ENCODE measurements around the gene APBA2. TPM values are rescaled to one million over a fixed set of nuclear protein-coding genes. Genes with fewer than 3 reads are reported as not detected.

Gene APBA2
- total and polyA plus RNA-seq, 2 donors from 2014 or later: 1.0 to 6.1 TPM

DNA sequence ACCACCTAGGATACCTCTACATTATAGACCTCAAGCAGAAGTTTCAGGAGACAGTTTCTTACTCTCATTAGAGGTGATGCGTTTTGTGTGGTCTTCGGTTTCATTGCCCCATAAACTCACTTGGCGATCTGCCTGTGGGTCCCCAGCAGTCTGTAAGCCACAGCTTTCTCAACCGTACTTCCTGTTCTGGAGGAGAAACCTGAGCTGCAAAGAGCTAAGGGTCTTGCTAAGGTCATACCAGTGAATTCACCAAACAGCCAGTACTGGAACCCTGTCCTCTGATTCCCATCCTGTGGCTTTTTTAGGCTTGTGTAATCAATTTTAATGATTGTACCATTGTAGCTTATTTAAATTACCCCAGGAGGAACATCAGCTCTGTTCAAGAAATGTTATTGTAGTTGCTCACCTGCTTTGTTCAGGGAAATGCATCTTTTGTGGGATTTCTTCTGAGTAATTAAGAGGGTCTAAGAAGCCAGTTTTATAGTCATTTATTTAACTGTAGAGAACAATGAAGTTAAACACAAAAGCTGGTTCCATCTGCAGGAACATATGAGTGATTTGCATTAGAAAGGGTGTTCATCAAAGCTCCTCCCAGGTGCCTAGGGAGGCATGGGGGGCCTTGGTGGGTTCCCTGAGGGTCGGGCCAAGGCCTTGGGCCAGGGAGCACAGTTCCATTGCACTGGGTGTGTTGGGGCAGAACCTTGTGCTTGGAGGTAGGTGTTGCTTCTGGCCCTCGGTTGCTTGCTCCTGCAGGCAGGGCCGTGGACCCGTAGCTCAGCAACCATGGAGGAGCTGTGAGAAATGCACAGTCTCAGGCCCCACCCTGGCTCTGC, 69.6 kb downstream of the APBA2 start:
- peaks cover 0 to 5% (median 0%) of the 10 kb centered on the region in 3 donors for H3K4me1 ChIP-seq (ENCODE audit: control insufficient read depth in 2 of 3, insufficient read depth in 2 of 3, low read depth in 1 of 3, low read length in 3 of 3)
- no peak overlapping the region for H3K27ac ChIP-seq (ENCODE audit: low read depth in 2 of 2, low read length in 2 of 2)
- intact Hi-C loops (cut with DNase I): no loop called here
- DNase-seq (peak in 4 of 5 donors; percentile 68 to 93 (median 88)), FAIRE-seq (no peak)
- H3K9ac ChIP-seq (ENCODE audit: low read length in 3 of 3): no peak overlapping the region
- H3K9me3 ChIP-seq (ENCODE audit: control insufficient read depth in 2 of 3, insufficient read depth in 1 of 3, low read length in 3 of 3): no peaks in the 10 kb centered on the region
- H3K27me3 ChIP-seq (ENCODE audit: control insufficient read depth, insufficient read depth, low read length): no peaks in the 10 kb centered on the region
- no peak overlapping the region for H3K4me3 ChIP-seq (ENCODE audit: low read length in 3 of 3)
- TF ChIP-seq, protein P1, sequence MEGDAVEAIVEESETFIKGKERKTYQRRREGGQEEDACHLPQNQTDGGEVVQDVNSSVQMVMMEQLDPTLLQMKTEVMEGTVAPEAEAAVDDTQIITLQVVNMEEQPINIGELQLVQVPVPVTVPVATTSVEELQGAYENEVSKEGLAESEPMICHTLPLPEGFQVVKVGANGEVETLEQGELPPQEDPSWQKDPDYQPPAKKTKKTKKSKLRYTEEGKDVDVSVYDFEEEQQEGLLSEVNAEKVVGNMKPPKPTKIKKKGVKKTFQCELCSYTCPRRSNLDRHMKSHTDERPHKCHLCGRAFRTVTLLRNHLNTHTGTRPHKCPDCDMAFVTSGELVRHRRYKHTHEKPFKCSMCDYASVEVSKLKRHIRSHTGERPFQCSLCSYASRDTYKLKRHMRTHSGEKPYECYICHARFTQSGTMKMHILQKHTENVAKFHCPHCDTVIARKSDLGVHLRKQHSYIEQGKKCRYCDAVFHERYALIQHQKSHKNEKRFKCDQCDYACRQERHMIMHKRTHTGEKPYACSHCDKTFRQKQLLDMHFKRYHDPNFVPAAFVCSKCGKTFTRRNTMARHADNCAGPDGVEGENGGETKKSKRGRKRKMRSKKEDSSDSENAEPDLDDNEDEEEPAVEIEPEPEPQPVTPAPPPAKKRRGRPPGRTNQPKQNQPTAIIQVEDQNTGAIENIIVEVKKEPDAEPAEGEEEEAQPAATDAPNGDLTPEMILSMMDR (IDR thresholded peaks at IDR 0.05; ENCODE audit: borderline replicate concordance, extremely low read depth, insufficient read depth): no peak
- no peaks in the 10 kb centered on the region for H3K36me3 ChIP-seq (ENCODE audit: control insufficient read depth in 2 of 3, insufficient read depth in 3 of 3, low read length in 3 of 3)

DNA sequence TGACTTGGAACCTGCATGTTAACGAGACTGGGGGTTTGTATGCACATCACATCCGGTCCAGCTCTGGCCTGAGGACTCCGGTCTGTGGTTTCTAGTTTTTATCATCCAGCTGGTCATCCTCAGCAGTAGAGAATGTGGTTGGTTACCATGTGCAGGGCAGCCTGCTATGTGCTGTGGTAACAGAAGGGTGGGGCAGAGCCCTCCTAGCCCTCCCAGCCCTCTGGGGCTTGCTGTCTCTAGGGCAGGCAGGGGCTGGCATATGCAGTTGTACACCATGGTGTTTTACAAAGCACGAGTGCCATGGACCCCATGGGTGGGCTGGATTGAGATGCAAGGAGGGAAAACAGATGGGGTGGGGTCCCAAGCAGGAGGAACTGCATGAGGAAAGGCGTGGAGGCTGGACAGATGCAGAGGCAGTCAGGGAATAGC, 70.2 kb downstream of the APBA2 start:
- no peaks in the 10 kb centered on the region for H3K36me3 ChIP-seq (ENCODE audit: control insufficient read depth in 2 of 3, insufficient read depth in 3 of 3, low read length in 3 of 3)
- H3K4me1 ChIP-seq (ENCODE audit: control insufficient read depth in 2 of 3, insufficient read depth in 2 of 3, low read depth in 1 of 3, low read length in 3 of 3): peaks cover 0 to 5% (median 0%) of the 10 kb centered on the region in 3 donors
- no peaks in the 10 kb centered on the region for H3K27me3 ChIP-seq (ENCODE audit: control insufficient read depth, insufficient read depth, low read length)
- no peak overlapping the region for H3K27ac ChIP-seq (ENCODE audit: low read depth in 2 of 2, low read length in 2 of 2)
- TF ChIP-seq, protein P1 (IDR thresholded peaks at IDR 0.05; ENCODE audit: borderline replicate concordance, extremely low read depth, insufficient read depth): no peak
- DNase-seq: peak in 1 of 5 donors; percentile 46
- H3K9me3 ChIP-seq (ENCODE audit: control insufficient read depth in 2 of 3, insufficient read depth in 1 of 3, low read length in 3 of 3): no peaks in the 10 kb centered on the region
- intact Hi-C loops (cut with DNase I): no loop called here
- no peak overlapping the region for H3K4me3 ChIP-seq (ENCODE audit: low read length in 3 of 3)
- FAIRE-seq: no peak
- no peak overlapping the region for H3K9ac ChIP-seq (ENCODE audit: low read length in 3 of 3)

DNA sequence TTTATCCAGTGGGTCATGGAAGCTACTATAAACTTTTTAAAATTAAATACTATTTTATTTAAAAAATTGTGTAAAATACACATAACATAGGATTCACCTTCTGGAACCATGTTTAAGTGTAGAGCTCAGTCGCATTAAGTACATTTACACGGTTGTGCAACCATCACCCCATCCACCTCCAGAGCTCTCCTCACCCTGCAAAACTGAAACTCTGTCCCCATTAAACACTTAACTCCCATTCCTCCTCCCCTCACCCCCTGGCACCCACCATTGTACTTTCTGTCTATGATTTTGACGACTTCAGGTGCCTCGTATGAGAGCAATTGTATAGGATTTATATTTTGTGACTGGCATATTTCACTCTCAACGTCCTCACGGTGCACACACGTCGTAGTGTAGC, 70.7 kb downstream of the APBA2 start:
- no peak for DNase-seq
- no peaks in the 10 kb centered on the region for H3K27me3 ChIP-seq (ENCODE audit: control insufficient read depth, insufficient read depth, low read length)
- no peaks in the 10 kb centered on the region for H3K36me3 ChIP-seq (ENCODE audit: control insufficient read depth in 2 of 3, insufficient read depth in 3 of 3, low read length in 3 of 3)
- no peak overlapping the region for H3K9ac ChIP-seq (ENCODE audit: low read length in 3 of 3)
- H3K4me1 ChIP-seq (ENCODE audit: control insufficient read depth in 2 of 3, insufficient read depth in 2 of 3, low read depth in 1 of 3, low read length in 3 of 3): peaks cover 0 to 5% (median 0%) of the 10 kb centered on the region in 3 donors
- TF ChIP-seq, protein P1 (IDR thresholded peaks at IDR 0.05; ENCODE audit: borderline replicate concordance, extremely low read depth, insufficient read depth): no peak
- intact Hi-C loops (cut with DNase I): no loop called here
- H3K9me3 ChIP-seq (ENCODE audit: control insufficient read depth in 2 of 3, insufficient read depth in 1 of 3, low read length in 3 of 3): no peaks in the 10 kb centered on the region
- H3K4me3 ChIP-seq (ENCODE audit: low read length in 3 of 3): no peak overlapping the region
- FAIRE-seq: no peak
- no peak overlapping the region for H3K27ac ChIP-seq (ENCODE audit: low read depth in 2 of 2, low read length in 2 of 2)
